Measurements from ENCODE around the gene CARS1.

The CARS1 gene

DNA sequence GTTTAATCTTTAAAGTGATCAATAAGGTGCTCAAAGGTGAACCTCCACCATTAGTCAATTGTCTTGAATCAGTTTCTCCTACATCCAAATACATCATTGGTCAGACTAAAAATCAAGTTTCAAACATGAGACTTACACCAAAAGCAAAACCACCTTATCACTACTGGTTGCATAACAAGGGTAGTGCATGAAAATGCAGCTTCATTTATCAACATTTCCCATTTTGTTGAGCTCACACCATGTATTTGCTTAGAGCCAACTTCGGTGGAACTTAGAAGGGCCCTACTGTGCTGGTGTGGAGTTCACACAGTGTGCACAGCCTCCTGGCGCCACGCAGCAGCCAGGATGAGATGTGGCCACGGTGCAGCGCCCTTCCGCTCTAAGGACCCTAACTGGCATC, 104.9 kb downstream of the CARS1 start:
- no peak for DNase-seq

DNA sequence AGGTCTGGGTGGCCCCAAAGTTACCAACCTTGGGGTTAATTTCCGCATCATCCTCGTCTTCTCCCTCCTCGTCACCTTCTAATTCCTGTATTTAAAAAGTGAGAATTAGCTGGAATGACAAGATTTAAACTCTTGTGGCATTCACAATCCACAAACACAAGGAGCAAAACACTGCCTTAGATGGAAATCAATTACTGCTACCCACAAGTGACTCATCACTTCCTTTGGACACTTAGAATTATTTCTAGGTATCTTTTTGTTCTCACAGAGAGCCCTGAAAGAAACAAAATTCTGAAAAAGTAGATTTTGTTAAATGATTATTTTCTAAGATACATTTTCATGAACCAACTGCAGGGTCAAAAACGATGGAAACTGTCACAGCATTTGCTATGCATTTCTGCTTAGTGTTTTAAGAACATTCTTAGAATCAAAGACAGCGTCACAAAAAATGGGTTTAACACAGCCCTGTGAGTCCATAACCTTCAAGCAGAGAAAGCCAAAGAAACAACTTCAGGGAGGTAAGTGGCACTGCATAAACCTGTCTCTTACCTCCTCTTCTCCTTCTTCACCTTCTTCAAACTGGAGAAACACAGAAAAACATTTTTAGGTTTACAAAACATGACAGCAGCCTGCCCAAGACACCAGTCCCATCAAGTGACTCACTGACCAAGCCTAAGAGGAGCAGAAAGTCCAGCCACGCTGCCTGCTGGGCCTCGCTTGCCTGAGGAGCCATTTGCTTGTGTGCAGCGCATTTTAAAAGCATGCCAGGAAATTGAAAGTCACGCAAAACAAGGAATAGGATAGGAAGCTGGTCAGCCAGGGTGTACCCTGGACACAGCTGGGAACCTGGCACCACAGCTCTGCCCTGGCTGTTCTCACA, 105.8 kb downstream of the CARS1 start:
- DNase-seq, result no peak
